ENCODE measurements around the gene RORC. TPM values are rescaled to one million over a fixed set of nuclear protein-coding genes. Genes with fewer than 3 reads are reported as not detected.
A peak's percentile ranks its signal among the peaks of the same experiment; 100 is the strongest.
"Not testable (repeated sequence)": the region's sequence is repeated elsewhere in the genome, so short reads cannot be mapped to it uniquely, and the experiment has no call there.

The RORC gene
- total RNA-seq, 1 experiment from 2014 or later = 0.10 TPM

GRCh38 chr1:151780736-151781135 is 50.9 kb downstream of the RORC start:
- not testable (repeated sequence) for DNase-seq (ENCODE audit: extremely low read depth, low read depth)

- no peak for DNase-seq (ENCODE audit: extremely low read depth, low read depth)
Observed at GRCh38 chr1:151779852-151780251, 51.8 kb downstream of the RORC start.

GRCh38 chr1:151777317-151777716 is 54.3 kb downstream of the RORC start:
- no peak for DNase-seq (ENCODE audit: extremely low read depth, low read depth)

GRCh38 chr1:151776665-151777062 is 54.9 kb downstream of the RORC start:
- DNase-seq (ENCODE audit: extremely low read depth, low read depth) = no peak

DNA sequence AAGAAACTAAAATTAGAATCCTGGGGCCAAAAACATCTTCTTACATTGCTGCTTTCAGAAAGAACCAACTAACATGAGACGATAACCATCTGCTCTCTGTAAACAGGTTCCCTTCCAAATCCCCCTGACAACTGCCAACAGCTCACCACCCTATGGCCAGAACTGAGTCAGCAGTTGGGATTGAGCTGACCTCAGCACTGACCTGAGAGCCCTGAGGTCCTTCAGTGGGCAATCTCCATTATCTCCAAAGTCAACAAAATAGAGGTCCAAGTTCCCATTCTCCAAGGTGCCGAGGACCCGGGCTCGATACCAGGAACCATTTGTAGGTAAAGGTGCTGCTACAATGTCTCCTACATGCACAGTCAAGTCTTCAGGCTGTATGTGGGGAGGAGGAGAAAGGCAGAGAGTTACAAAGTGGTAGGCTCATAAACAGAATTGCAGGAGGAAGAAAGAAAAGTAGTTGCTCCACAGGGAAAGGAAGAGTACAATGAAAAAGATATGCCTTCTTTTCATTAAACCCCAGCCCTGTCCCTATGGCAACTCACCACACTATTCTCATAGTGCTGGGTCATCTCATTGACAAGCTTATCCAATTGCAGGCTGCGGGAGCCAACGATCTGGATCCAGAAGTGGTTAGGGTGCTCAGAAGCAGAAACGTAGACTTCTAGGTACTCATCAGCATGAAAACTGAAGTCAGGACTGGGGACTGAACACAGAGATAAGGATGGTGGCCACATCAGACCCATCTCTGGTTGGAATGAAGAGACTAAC is 55.5 kb downstream of the RORC start:
- DNase-seq (ENCODE audit: extremely low read depth, low read depth) = no peak

DNA sequence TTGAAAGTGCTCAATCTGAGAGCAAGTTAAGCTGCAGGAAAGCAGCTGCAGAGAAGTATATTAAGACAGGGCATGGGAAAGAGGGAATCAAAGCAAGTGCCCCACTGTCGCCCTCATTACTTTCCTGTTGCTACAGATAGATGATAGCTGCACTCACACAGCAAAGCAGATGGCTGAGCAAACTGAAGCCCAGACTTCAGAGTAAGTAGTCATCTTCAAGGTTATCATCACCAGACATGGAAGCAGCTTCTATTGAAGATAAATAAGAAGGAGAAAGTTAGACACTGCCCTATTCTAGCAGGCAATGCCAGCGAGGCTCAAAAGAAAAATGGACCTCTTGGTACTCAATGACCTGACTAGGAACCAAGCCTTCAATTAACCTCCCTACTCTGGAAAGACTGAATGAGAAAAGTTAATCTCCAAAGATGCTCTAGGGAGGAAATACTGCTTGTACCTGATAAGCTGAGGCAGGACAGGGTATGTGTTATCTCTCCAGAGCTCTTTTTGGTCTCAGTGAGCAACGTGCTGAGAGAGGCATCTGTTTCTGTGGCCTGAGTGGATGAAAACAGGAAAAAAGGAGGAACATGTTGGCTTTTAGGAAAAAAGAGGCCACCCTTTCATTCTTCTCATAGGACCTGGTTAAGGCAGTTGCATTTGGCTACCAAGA is 57.2 kb downstream of the RORC start:
- no peak for DNase-seq (ENCODE audit: extremely low read depth, low read depth)

DNA sequence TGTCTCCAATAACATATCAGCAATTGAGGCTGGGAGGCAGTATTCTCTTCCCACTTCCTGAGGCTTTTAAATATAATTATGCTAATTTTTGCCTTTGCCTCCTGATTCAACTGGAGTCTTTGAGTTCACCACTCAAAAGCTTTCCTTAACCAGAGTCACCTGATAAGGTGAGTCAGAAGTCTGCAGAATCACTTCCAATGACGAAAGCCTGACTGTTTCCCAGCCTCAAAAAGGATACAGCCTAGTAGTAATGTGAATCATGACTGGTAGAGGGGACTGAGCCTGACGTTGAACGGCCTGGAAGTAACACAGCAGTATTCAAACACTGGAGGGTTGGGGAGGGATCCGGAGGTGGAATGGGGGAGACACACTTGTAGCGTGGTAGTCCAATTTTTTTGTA is 57.9 kb downstream of the RORC start:
- DNase-seq (ENCODE audit: extremely low read depth, low read depth) = no peak

GRCh38 chr1:151769270-151769669 is 62.3 kb downstream of the RORC start:
- DNase-seq (ENCODE audit: extremely low read depth, low read depth) = not testable (repeated sequence)

- DNase-seq (ENCODE audit: extremely low read depth, low read depth) = not testable (repeated sequence)
Observed at GRCh38 chr1:151768351-151769066, 63.1 kb downstream of the RORC start.

DNA sequence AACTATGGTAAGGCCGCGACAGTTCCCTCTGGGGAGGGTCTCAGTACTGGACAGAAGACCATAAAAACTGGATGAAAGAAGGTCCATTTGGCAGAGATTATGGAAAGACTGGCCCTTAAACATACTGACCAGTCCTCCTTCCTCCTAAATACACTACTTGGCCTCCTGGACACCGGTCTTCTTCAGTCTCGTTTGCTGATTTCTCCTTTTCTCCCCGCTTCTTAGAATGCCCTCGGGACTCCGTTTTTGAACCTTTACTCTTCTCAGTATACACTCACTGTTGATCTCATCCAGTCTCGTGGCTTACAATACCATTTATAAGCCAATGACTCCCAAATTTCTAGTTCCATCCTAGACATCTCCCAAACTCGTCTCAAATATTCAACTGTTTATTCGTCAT is 67.6 kb downstream of the RORC start:
- DNase-seq (ENCODE audit: extremely low read depth, low read depth) = no peak

DNA sequence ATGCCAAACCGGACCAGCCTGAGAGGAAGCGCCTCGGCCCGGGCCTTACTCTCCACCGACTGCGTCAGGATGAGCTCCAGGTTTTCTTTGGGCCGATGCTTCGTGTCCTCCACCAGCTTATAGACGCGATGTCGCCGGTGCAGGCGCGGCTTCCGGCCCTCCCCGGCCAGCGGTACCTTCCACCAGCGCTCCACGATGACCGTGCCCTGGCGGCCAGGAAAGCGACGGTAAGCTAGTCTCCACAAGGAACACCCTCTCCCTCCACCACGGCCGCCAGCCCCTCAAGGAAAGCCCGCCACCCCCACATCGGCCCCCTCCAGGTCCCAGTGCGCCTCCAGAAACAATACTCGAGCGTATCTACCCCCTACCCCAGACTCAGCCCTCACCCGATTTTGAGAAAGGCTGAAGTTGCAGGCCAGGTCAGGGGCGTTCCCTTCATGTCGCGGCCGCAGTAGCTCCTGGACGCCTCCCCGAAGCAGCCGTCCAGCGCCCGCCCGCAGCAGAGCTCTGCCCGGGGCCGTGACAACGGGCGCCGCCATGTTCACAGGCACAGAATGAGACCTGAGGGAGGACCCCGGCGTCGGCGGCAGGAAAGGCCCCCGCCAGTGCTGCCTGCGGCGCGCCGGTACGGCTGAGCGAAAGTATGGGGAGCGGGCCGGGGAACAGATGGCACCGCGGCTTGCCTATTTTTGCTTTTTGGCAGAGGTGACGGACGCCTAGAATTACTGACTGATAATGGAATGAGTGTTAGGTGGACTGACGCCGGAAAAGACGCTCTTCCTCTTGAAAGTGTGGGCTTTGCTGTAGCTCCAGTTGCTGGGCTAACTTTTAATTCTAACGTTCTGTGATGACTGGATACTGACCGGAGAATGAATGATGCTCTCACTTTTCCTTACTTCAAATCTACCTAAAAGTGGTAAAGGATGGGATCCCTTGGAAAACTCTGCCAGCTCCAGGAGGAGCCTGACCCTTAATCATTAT is 68.4 kb downstream of the RORC start, which contains the start of gene MRPL9:
Gene MRPL9, minus strand, starts transcription at position 556 of the 981 bp plus-strand sequence. Its CDS starts 17 bp downstream, at position 539.
- peak; percentile 73 for DNase-seq (ENCODE audit: extremely low read depth, low read depth)

- DNase-seq (ENCODE audit: extremely low read depth, low read depth) = no peak
Observed at GRCh38 chr1:151760597-151761385, 70.8 kb downstream of the RORC start.

DNA sequence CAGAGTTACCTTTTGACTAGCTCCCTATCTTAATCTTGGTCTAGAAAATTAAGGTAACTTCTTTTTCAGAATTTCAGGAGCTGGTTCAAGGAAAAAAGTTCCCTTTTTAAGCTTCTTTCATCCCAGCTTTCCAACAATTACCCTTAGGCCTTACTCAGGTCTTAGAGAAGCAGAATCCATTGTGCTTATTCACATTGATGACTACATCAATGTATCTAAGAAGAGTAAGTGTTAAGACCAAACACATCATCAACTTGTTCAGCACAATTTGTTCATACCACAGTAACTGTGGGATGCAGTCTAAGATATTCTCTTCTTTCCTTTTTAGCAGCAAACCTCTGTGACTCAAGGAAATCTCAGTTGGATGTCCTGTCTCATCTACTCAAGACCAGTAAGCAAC is 72.4 kb downstream of the RORC start:
- no peak for DNase-seq (ENCODE audit: extremely low read depth, low read depth)

DNA sequence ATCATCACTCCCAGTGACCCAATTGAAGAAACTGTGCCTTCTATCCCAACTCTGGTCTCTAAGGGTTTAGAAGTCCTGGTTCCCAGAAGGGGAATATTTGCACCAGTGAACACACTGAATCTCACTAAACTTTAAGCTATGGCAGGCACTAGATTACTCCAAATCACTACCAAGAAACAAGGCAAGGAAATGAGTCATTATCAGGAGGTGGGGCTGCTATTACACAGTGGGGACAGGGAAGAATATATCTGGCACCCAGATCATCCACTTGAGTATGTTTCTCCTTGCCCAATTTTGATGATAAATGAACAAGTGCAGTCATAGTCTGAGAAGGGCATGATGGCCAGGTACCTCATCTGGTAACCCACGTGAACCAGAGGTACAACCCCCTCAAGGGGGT is 75.3 kb downstream of the RORC start:
- no peak for DNase-seq (ENCODE audit: extremely low read depth, low read depth)

Small RNA genes within 50 kb of the gene (small RNA-seq; reads per million reads assigned to genes)
- gene RF00019 = 0 reads per million in 2 experiments

Other genes starting within 250 kb of the RORC start
- 29.6 and 32.2 TPM in 2 replicates for gene SNX27, start 219.8 kb downstream of the RORC start, total RNA-seq (2014; rRNA removed; shearing (Covaris generic))
- not detected in 2 replicates for gene CELF3, start 115.0 kb downstream of the RORC start, total RNA-seq (2014; rRNA removed; shearing (Covaris generic))
- gene RIIAD1, start 110.3 kb downstream of the RORC start, total RNA-seq (2014; rRNA removed; shearing (Covaris generic)) = not detected in 2 replicates
- 157 and 173 TPM in 2 replicates for gene MRPL9, start 68.3 kb downstream of the RORC start, total RNA-seq (2014; rRNA removed; shearing (Covaris generic))
- 7.1 and 10.9 TPM in 2 replicates for gene TDRKH, start 41.3 kb downstream of the RORC start, total RNA-seq (2014; rRNA removed; shearing (Covaris generic))
- gene LINGO4, start 26.4 kb downstream of the RORC start, total RNA-seq (2014; rRNA removed; shearing (Covaris generic)) = not detected in 2 replicates
- gene C2CD4D, start 8.0 kb upstream of the RORC start, total RNA-seq (2014; rRNA removed; shearing (Covaris generic)) = not detected in 2 replicates
- not detected in 2 replicates for gene THEM5, start 21.9 kb upstream of the RORC start, total RNA-seq (2014; rRNA removed; shearing (Covaris generic))
- 31.3 and 39.7 TPM in 2 replicates for gene THEM4, start 77.7 kb upstream of the RORC start, total RNA-seq (2014; rRNA removed; shearing (Covaris generic))
- 373 and 385 TPM in 2 replicates for gene S100A10, start 162.1 kb upstream of the RORC start, total RNA-seq (2014; rRNA removed; shearing (Covaris generic))
- 879 and 977 TPM in 2 replicates for gene S100A11, start 205.2 kb upstream of the RORC start, total RNA-seq (2014; rRNA removed; shearing (Covaris generic))